Spleen (tissue), 7 donors: ENCODE data around the gene DDX46.
A peak's percentile ranks its signal among the peaks of the same experiment; 100 is the strongest.

Source experiments
- CTCF ChIP-seq, 11 experiments: fragments of 200-600 bp in 7 of 11; fragments of 450-650 bp in 4 of 11; sonication (generic) in 4 of 11; IDR thresholded peaks in 8 of 11; conservative IDR thresholded peaks in 3 of 11; 1 replicate in 7 of 11; 2 replicates in 4 of 11; pipeline versions ENCODE4 v1.4.0 to v1.8.0; 2016 to 2021; ENCODE audit warnings: antibody characterized with exemption in 11 of 11, inconsistent platforms in 4 of 11, mild to moderate bottlenecking in 1 of 11
- POLR2A ChIP-seq, 3 donors: fragments of 450-650 bp; IDR thresholded peaks; one replicate each; pipeline ENCODE4 v1.5.1; 2017; ENCODE audit warnings: antibody characterized with exemption in 3 of 3, mild to moderate bottlenecking in 1 of 3
- donor health status: DM: no; HTN: no; CAD: no; lungs with moderate emphysema.
- donor health status: DM: no; HTN: no; CAD: no.
- donor health status: DM: no; HTN: no; CAD: no.

DNA sequence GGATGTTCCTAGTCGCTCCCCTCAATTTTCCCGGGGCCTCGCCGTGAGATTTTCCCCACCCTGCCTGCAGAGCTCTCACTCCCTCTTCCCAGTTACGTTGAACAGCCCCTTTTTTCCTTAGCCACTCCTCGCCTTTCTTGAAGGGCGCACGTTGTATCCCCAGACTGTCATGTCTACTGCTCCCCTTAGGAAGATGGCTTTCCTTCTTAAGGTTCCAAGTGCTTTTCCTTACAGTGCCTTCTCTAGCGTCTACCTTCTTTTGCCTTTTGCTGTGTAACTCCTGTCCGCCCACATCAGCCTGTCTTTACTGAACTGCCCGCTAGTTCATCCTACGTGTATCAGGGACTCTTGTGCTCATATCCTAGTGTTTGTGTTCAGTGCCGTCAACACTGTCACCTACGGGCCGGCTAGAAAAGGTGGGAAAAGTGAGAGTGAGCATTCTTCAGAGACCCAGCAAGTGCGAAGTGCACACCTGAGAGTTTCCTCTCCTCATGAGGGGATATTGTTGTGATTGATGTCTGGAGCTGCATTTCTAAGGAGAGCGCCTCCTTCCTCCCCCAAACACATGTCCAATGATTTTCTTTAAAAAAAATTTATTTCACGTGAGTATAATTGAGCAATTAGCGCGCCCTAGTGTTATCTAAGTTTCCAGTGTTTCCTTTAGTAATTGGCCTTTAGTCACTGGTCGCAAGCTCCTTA is 19.5 kb upstream of the DDX46 start:
- TF ChIP-seq CTCF (IDR thresholded peaks at IDR 0.05 in 8 of 11, conservative IDR thresholded peaks at IDR 0.05 in 3 of 11) = peak in 4 of 11 experiments; percentile 5 to 18 (median 12)
- TF ChIP-seq POLR2A (IDR thresholded peaks at IDR 0.05) = no peak
